HG02759 (cell line): ENCODE results near the gene CX3CR1.
"Not testable (repeated sequence)": the region's sequence is repeated elsewhere in the genome, so short reads cannot be mapped to it uniquely, and the experiment has no call there.

Experiments
- ATAC-seq: cut with Tn5 transposase; IDR thresholded peaks from one replicate; pipeline ENCODE4 v1.9.1; 2021; ENCODE audit warnings: mild to moderate bottlenecking, moderate library complexity; ENCODE audit not compliant: unreplicated experiment

The CX3CR1 gene

DNA sequence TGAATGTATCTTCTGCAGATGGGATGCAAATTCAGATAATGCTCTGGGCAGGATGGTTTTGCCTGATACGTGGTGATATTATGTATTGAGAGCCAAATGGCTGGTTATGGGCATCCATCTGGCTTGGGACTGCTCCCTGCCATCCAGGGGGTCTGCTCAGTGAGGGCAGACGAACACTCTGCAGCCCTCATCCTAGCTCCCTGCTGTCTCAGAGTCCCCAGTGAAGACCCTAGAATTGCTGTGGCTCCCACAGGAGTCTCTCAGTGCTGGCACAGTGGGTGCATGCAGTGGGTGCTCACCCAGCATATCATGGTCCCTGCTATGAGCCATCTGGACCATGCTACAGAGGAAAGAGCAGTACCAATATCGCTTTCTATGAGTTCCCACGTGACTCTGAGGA lies 10.3 kb downstream of the CX3CR1 start:
- ATAC-seq, result no peak

DNA sequence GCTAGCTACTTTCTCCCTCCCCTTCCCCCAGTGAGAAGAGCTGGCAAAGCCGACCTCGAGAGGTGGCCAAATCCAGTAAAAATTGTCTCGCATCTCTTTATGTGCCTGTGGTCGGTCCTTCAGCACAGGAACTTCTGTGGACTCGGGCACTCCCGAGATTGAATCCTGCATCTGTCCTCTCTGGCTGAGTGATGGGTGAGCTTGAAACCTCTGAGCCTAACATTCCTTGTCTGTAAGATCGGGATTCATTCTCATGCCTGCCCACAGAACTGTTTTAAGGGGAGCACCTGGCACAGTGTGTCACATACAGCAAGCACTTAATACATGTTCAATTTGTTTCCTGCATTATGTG lies 11.3 kb downstream of the CX3CR1 start:
- no peak for ATAC-seq

DNA sequence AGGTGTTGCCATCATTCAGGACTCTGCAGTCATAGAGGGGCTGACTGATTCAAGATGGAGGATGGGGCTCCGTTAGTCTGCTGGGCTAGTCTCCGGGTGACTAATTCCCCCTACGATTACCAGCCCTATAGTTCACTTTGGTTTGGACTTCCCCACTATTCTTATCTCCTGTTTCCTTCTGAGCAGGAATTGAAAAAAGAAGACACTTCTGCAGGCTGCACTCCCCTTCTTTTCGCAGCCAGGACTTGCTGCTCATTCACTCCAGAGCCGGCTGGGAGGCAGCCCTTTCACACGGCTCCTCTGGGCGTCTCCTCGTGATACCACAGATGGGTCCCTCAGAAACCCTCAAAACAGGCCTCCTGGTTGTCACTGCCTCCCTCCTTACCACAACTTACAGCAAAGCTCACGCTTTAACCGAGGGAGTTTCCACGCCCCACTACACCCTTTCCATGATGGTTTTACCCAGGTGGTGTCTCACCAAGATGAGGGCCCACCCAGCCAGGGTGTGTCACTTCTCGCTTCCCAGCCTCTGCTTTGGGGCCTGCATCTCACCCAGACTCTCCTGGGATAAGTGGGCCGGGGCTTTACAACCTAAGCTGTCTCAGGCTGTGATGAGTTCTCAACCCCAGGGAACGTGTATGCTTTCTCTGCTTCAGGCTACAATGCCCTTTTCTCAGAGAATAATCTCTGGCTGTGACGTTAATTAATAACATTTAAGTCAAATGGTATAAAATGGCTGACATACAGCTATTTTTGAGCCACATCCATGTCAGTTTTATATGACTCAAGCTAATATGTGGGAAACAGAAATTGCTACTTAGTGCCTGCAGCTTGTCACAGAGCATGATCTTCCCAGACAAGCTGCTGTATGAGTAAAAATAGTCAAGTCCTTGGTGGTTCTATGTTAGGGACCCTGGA lies 11.9 kb downstream of the CX3CR1 start:
- no peak for ATAC-seq

DNA sequence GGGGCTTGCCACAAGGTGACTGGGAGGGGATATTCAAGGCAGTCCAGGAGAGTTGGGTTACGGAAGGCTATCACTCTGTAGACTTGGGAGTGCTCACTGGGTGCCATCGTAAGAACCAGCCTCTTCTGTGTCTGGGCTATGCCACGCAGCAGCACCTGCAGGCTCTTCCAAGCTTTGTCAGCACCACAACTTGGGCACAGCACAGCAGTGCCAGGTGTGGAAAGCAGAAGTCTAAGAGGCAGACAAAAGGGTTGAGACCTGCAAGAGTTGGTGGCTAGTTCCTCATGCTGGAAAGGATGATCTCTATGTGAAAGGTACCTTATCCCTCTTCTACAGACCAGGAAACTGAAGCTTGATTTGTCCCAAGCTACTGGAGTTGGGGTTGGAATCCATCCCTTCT lies 15.8 kb downstream of the CX3CR1 start:
- ATAC-seq, result no peak

DNA sequence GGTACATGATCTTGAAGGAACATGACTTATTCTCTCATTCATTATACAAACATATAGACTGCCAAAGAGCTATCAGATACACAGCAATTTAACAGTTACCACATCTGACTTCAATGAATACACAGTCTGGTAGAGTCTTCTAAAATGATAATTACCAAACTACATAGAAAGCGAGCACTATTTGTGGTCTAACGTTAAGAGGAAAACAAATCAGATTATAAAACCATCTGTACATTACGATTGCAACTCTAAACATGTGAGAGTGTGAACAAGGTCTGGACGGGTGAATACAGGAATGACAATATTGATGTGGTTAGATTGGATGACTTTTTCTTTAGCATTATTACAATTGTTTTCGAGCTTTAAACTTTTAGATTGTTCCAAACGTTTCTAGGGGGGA lies 16.3 kb downstream of the CX3CR1 start:
- ATAC-seq, result no peak

DNA sequence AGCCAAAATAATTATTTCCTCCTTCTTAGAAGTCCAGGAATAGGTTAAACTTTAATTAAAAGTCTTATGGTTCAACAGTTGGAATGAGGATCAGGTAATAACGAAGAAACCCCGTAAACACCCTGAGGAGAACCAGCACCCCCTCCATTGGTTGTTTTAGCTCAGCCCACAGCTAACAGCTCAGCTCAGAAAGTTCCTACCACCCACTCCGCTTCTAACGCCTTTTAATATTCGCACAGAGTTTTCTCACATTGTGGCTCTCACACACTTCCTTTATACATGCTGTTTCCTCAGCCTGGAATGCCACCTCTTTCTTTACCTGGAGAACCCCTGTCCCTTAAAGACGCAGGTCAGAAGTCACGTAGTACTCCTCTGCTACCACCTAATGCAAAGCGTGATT lies 17.0 kb downstream of the CX3CR1 start:
- ATAC-seq, result no peak

DNA sequence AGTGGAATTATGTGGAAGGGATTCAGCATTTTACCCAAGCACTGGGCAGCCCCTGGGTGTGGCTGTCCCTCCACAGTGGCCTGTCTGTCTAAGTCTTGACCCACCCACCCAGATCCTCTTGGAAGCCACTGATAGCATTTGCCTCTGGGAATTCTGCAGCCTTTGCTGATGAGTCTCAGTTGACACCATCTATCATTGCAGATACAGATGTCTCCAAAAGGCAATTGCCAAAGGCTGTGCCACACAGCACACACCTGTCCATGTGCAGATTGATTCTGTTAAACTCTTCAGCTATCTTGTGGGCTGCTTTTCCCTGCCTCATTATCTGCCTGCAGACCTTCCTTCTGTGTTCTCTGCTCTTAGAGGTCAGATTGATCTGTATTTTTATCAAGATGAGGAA lies 18.1 kb downstream of the CX3CR1 start:
- no peak for ATAC-seq

DNA sequence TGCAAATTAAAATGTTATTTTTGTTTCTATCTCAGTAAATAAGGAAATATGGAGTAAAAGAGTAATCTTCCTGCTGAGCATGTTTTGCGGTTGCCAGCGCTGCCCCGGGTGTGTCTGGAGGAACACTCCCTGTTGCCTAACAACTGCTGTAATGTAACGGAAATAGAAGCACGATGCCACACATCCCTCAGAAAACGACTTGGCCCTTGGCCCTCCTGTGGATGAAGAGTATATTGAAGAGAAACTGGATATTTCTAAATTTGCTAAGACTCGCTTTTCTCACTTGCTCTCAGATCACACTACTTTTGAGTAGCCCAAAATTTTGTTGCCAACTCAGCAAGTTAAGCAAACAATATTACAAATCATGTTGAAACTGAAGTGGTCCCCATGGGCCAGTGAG lies 18.9 kb downstream of the CX3CR1 start:
- peak; percentile 58 for ATAC-seq

DNA sequence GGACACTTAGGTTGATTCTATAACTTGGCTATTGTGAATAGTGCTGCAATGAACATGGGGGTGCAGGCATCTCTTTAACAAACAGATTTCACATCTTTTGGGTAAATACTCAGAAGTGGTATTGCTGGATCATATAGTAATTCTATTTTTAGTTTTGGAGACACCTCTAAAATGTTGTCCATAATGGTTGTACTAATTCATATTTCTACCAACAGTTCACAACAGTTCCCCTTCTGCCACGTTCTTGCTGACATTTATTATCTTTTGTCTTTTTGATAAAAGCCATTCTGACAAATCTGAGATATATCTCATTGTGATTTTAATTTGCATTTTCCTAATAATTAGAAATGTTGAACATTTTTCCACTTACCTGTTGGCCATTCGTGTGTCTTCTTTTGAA lies 19.5 kb downstream of the CX3CR1 start:
- no peak for ATAC-seq

DNA sequence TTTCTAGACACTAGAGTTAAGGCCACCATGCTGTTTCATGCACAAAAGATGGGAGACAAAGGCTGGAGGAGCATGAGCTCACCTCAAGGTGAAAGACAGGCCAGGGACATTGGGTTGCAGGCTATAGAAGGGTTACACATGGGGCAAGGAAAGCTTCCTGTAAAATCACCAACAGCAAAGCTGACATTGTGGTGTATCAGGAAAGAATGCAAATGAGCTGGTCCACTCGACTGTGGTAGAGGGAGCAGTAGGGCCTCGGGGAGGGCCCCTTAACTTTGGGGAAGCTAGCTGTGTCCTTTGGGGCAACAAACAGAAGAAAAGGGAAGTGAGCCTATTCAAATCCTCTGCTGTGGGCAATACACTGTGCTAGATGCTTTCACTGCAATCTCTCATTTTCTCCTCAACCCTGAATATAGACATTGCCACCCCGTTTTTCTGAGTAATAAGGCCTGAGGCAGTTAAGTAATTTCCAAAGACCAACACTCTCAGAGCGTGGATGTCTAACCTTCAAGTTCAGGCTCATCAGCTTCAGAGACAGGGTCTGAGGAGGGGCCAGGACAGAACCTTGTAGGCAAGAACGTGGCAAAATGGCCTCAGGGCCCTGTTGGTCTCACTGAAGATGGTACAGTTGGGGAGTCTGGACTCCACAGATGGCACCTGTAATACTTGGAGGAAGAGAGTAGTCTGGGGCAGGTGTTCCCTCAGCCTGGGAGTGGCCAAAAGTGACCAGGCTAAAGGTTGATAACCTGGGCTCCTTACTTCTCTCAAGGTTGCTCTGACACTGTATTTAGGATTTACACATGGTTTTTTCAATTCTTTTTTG lies 24.1 kb downstream of the CX3CR1 start:
- peak; percentile 99 for ATAC-seq

DNA sequence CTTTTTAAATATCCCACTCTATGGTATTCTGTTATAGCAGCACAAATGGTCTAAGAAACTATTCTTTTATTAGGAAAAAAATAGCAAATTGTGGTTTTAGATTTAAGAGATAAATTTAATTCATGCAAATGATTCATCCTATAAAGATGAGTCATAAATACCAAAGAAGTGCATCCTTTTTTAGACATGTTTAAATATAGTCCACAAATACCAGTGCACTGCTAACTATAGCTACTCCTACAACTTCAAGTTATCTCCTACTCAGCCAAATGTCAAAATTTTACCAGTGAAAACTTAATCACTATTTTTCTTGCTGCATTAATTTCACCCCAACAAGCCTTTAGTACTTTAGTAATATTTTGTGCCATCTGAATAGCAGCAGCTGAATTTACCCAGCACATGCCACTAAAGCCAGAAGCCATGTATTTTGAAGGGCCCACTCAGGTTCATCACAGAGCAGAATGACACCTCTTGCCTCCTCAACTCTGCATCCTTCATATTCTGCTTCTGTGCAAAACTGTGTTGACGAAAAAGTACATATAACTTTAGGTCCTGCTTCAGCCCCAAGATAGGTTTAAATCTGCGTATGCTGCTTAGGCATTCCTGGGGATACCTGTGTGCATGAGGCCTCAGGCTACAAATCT lies 24.9 kb downstream of the CX3CR1 start:
- ATAC-seq, result peak; percentile 7

DNA sequence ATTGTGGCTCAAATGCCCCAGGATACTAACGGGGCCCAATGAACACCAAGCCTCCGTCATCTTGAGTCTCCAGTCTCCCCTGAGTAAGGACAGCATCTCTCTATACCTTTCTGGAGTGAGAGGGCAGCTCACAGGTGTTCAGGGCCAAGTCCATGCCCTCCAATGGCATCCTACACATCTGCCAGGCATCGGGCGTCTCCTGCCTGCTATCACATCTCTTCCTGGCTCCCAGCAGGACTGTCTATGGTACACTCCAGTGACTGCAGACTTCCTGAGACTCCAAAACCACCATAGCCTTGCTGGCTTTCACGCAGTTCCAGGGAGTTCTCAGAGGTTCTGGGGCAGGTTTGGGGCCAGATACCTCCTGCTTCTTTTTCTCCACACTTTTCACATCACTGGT lies 28.3 kb downstream of the CX3CR1 start:
- no peak for ATAC-seq

DNA sequence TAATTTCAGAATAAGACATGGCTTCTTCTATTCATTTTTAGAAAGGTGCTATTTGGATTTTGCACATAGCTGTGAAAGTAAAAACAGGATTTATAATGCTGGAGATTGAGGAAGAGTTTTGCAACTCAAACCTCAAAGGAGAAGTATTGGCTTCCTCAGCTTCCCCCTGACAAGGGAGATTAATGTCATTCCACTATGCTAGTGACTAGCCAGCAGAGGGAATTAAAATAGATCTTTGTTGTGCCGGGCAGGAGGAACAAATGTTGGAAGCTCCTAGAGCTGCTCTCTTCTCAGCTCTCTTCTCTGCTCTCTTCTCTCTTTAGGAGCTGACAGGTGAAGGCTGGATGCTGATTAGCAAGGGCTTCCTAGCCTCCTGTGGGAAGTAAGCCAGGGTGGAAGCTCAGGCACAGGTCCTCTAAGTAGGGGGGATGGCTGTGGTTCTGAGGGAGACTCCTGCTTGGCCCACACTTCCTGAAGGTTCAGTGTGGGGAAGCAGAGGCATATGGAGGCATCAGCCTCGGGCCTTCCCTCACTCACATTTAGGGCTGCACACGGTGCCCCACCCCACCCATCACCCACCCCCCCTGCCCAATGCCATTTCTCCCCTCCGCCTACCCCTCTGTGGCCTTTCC lies 29.6 kb downstream of the CX3CR1 start:
- no peak for ATAC-seq

DNA sequence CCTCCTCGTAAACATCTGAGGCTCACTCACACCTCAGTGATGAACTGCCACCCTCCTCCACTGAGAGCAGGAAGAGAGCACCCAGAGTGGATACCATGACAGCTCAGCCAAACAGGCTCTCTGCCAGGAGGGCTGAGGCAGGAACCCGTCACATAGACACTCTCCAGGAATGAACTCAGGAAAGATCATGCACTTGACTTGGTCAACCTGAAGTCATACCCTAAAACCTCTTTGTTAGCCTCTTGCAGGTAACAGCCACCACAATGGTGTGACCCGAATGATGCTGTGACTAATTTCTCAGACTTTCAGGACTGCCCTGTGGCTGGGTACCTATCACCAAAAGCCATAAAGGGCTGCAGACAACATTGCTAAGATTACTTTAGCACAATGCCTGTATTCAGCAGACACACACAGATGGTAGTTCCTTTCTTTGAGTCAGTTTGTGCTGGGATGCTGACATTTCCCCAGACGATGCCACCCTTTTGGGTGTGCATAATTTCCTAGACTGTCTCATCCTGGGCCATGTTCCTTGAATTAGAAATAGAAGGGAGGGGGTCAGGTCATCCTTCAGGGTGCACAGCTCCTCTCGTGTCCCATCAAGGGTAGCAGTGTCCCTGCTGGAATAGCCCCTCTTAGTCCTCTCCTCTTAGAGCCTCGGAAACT lies 30.3 kb downstream of the CX3CR1 start:
- ATAC-seq, result peak; percentile 67

DNA sequence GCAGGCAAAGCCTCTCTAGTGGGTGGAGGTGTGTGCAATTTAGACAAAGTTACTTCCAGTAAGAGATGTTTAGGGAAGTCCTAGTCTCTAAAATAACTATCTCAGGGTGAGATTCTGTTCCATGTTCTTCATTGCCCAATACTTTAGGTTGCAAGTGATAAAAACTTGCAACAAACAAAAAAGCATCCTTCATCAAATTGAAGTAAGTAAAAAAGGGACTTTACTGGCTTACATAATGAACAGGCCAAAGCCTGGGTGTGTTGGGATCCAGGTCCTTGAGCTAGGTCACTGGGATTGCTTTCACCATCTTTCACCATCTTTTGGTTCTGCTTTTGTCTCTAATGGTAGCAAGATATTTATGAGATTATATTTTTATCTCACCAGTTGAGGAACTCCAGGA lies 38.3 kb downstream of the CX3CR1 start:
- ATAC-seq, result no peak

DNA sequence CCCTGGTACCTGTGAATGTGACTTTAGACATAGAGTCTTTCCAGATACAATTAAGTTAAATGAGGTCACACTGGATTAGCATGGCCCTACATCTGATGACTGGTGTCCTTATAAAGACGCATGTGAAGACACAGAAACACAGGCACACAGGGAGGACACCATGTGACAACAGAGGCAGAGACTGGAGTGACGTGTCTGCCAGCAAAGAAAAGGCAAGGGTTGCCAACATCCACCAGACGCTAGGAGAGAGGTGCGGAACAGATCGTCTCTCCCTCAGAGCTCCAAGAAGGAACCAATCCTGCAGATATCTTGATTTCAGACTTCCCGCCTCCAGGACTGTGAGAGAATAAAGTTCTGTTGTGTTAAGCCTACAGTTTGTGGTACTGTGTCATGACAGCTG lies 42.8 kb downstream of the CX3CR1 start:
- no peak for ATAC-seq

DNA sequence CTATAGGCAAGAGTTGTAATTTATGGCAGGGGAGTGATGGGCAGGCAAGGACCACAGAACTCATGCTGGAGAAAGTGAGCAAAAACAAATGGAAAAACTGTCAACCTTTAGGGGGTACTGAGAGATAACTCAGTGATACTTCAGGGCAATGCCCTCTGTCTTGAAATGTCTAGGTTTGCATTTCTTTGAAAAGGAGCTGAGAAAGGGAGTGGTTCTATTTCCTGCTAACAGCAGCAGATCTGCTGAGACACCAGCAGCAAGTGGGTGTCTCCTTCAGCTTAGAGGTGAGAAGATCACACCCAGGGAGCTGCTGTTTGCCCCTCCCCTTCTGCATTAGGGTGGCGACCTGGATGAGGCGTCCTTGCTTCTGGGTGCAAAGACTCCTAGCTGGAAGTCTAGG lies 45.2 kb downstream of the CX3CR1 start:
- no peak for ATAC-seq

DNA sequence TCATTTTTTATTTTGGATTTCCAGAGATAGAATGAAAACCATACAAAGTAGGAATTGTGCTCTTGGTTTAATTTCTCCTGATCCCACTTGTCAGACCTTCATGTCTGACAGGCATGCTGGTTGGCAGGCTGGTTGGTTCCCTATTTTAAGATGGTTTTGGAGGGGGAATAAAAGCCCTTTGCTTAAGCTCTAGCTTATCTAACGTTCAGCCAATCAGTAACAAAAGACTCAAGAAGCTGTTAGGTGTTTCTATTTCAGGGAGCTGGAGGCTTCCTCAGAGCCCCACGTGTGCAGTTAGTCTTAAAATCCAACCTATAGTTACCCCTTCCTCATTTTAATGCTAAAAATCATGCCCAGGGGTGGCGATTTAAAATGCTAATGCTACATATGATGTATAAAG lies 47.0 kb downstream of the CX3CR1 start:
- no peak for ATAC-seq

DNA sequence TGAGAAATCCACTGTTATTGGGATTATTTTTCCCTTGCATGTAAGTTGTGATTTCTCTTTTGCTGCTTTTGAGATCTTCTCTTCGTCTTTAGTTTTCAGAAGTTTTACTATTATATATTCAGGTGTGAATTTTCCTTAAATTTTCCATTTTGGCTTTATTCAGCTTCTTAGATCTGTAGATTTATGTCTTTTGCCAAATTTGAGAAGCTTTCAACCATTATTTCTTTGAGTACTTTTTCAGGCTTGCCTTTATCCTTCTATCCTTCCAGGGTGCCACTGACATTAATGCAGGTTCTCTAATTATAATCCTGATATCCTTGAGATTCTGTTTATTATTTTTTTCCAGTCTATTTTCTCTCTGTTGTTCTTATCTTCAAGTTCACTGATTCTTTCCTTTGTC lies 49.4 kb downstream of the CX3CR1 start:
- no peak for ATAC-seq

DNA sequence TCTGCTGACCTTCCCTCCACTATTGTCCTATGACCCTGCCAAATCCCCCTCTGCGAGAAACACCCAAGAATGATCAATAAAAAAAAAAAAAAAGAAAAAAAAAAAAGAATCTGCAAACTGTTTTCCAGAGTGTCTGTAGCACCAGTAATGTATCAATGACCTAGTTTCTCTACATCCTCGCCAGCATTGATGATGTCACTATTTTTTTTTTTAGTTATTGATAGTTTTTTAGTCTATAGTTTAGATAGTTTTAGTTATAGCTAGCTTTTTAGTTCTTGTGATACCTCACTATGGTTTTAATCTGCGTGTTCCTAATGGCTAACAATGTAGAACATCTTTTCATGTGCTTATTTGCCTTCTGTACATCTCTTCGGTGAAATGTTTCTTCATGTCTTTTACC lies 51.3 kb downstream of the CX3CR1 start:
- ATAC-seq, result no peak

DNA sequence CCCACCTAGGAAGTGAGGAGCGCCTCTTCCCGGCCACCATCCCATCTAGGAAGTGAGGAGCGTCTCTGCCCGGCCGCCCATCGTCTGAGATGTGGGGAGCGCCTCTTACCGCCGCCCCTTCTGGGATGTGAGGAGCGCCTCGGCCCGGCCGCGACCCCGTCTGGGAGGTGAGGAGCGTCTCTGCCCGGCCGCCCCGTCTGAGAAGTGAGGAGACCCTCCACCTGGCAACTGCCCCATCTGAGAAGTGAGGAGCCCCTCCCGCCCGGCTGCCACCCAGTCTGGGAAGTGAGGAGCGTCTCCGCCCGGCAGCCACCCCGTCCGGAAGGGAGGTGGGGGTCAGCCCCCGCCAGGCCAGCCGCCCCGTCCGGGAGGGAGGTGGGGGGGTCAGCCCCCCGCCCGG lies 52.2 kb downstream of the CX3CR1 start:
- ATAC-seq, result not testable (repeated sequence)
